GM12878 (cell line): ENCODE measurements around the gene DMPK. TPM values are rescaled to one million over a fixed set of nuclear protein-coding genes. Genes with fewer than 3 reads are reported as not detected.
A peak's percentile ranks its signal among the peaks of the same experiment; 100 is the strongest.

Source experiments
- ATAC-seq: fragments of 200-7000 bp; cut with Tn5 transposase; 3 replicates; pipeline ENCODE4 v1.9.1; 2020; ENCODE audit warnings: mild to moderate bottlenecking, moderate library complexity
- BruUV-seq: library from RNA; stranded (reverse); fragments of 400-500 nt; replicated peaks from 2 replicates; lab custom pipeline; 2021; lab: Mats Ljungman, UMichigan
- CTCF ChIA-PET: fragments of 300-600 bp; sonication (Branson Sonifier 250); formaldehyde crosslinking; extraction: SDS; loops from one replicate; lab custom pipeline; 2021; ENCODE audit warnings: inconsistent platforms; lab: Yijun Ruan, JAX
- POLR2A ChIA-PET: fragments of 350-600 bp; formaldehyde crosslinking; extraction: SDS; loops from one replicate; lab custom pipeline; 2021; ENCODE audit warnings: inconsistent platforms; lab: Charles Lee
- RAD21 ChIA-PET: fragments of 300-600 bp; sonication (Branson Sonifier 250); formaldehyde crosslinking; loops from one replicate; lab custom pipeline; 2023; ENCODE audit warnings: antibody characterized with exemption; ENCODE audit not compliant: unreplicated experiment; lab: Charles Lee
- SMC1A ChIA-PET: fragments of 300-600 bp; sonication (Branson Sonifier 250); formaldehyde crosslinking; loops from one replicate; lab custom pipeline; 2023; ENCODE audit not compliant: unreplicated experiment, uncharacterized antibody; lab: Charles Lee
- DNase-seq: peaks from one replicate; pipeline ENCODE4 v3.0.0-alpha.2; 2011; ENCODE audit warnings: low read depth, low spot score
- FAIRE-seq: peaks from 3 replicates; lab custom pipeline; 2011; peaks lifted over from hg19 to GRCh38; lab: Jason Lieb, UNC
- H2AFZ ChIP-seq: 2 replicates; pipeline ENCODE4 v1.6.0; 2011; ENCODE audit warnings: low read depth, low read length, control low read depth; ENCODE audit not compliant: control insufficient read depth
- H3K27ac ChIP-seq: 2 replicates; pipeline ENCODE4 v1.5.1; 2011; ENCODE audit warnings: control low read depth; ENCODE audit not compliant: control insufficient read depth, insufficient read depth
- H3K27me3 ChIP-seq, 2 experiments: replicated peaks in 1 of 2; 2 replicates each; pipeline versions ENCODE4 v1.6.0 to v1.6.1; 2011; ENCODE audit warnings: low read length in 1 of 2; ENCODE audit not compliant: control insufficient read depth in 2 of 2, insufficient read depth in 2 of 2
- H3K36me3 ChIP-seq, 2 experiments: 2 replicates each; pipeline ENCODE4 v1.5.1; 2011; ENCODE audit warnings: low read length in 1 of 2; ENCODE audit not compliant: control insufficient read depth in 2 of 2, insufficient read depth in 2 of 2
- H3K4me1 ChIP-seq: 2 replicates; pipeline ENCODE4 v1.6.1; 2011; ENCODE audit warnings: mild to moderate bottlenecking, low read length, moderate library complexity, mixed read lengths; ENCODE audit not compliant: control insufficient read depth, insufficient read depth
- H3K4me2 ChIP-seq: 2 replicates; pipeline ENCODE4 v1.6.0; 2011; ENCODE audit warnings: control low read depth; ENCODE audit not compliant: control insufficient read depth, insufficient read depth
- H3K4me3 ChIP-seq: fragments of 200-600 bp; sonication (generic); 2 replicates; pipeline ENCODE4 v1.5.1; 2016
- H3K79me2 ChIP-seq: 2 replicates; pipeline ENCODE4 v1.6.0; 2011; ENCODE audit warnings: low read length; ENCODE audit not compliant: control insufficient read depth, insufficient read depth
- H3K9ac ChIP-seq: 2 replicates; pipeline ENCODE4 v1.8.0; 2011; ENCODE audit warnings: low read length, control low read depth, mixed read lengths; ENCODE audit not compliant: control insufficient read depth, insufficient read depth
- H3K9me3 ChIP-seq: replicated peaks from 3 replicates; pipeline ENCODE4 v1.5.1; 2011; ENCODE audit warnings: mild to moderate bottlenecking, low read length; ENCODE audit not compliant: control insufficient read depth, insufficient read depth
- H4K20me1 ChIP-seq: 2 replicates; pipeline ENCODE4 v1.6.0; 2011; ENCODE audit not compliant: control insufficient read depth, insufficient read depth
- BHLHE40 ChIP-seq, 2 experiments: fragments of 450-650 bp in 1 of 2; IDR thresholded peaks; 2 replicates each; pipeline ENCODE4 v1.6.1; 2011 to 2017; ENCODE audit warnings: low read depth in 2 of 2, borderline replicate concordance in 1 of 2, improper control_type of control experiment in 1 of 2, low read length in 1 of 2, mild to moderate bottlenecking in 1 of 2
- MTA3 ChIP-seq: IDR thresholded peaks from 2 replicates; pipeline ENCODE4 v1.6.1; 2012; ENCODE audit warnings: low read length, inconsistent platforms, borderline replicate concordance
- POLR2A ChIP-seq: IDR thresholded peaks from 2 replicates; pipeline ENCODE4 v1.6.1; 2011; ENCODE audit warnings: low read depth, mild to moderate bottlenecking, low read length
- SUPT20H ChIP-seq: IDR thresholded peaks from 2 replicates; pipeline ENCODE4 v1.6.1; 2011; ENCODE audit warnings: low read depth, mild to moderate bottlenecking, low read length, moderate library complexity, borderline replicate concordance; ENCODE audit not compliant: control insufficient read depth
- SUZ12 ChIP-seq: fragments of 200-600 bp; sonication (generic); IDR thresholded peaks from one replicate; pipeline ENCODE4 v1.6.1; 2018; ENCODE audit warnings: antibody characterized with exemption, mild to moderate bottlenecking; ENCODE audit not compliant: unreplicated experiment
- TCF7 ChIP-seq: IDR thresholded peaks from 2 replicates; pipeline ENCODE4 v1.6.1; 2014; ENCODE audit warnings: antibody characterized with exemption, borderline replicate concordance
- ZBED1 ChIP-seq: IDR thresholded peaks from 2 replicates; pipeline ENCODE4 v1.6.1; 2016; ENCODE audit warnings: borderline replicate concordance
- ZNF24 ChIP-seq: fragments of 450-650 bp; IDR thresholded peaks from 2 replicates; pipeline ENCODE4 v1.6.1; 2017; ENCODE audit warnings: antibody characterized with exemption, mild to moderate bottlenecking
- WGBS: methylation state at CpG from one replicate; pipeline ENCODE4 v1.1.6; 2016; ENCODE audit warnings: low lambda C conversion rate; ENCODE audit not compliant: insufficient replicate concordance, insufficient coverage; ENCODE audit errors: missing lambda C conversion rate; 5-methylcytosine and 5-hydroxymethylcytosine counted together
- in situ Hi-C: fragments of 300-500 bp; cut with MboI; formaldehyde crosslinking; loops from 9 replicates; pipeline ENCODE4 v1.14.3; 2018; ENCODE audit warnings: mixed read lengths
- intact Hi-C: fragments of 100-400 bp; cut with micrococcal nuclease; formaldehyde crosslinking; loops from one replicate; pipeline ENCODE4 v1.14.2; 2022; ENCODE audit not compliant: unreplicated experiment
- polyA plus RNA-seq, 11 experiments: library from polyadenylated mRNA; depleted of rRNA in 4 of 11; unstranded in 6 of 11; stranded (reverse) in 5 of 11; fragments of >200 nt; fragmentation: Nextera tagmentation in 4 of 11; fragmentation: Illumina TruSeq in 1 of 11; extraction: Ambion mirVana in 4 of 11; extraction: Trizol in 1 of 11; gene quantifications; 1 replicate in 1 of 11; 2 replicates in 10 of 11; pipeline versions ENCODE4 v1.2.1 to v1.2.3, GENCODE V29; 2011 to 2016; ENCODE audit warnings: inconsistent platforms in 2 of 11, missing spikeins in 2 of 11, low read depth in 1 of 11
- total RNA-seq, 4 experiments: library from RNA; depleted of rRNA in 3 of 4; stranded (reverse); fragments of >200 nt in 3 of 4; fragmentation: Illumina TruSeq in 1 of 4; extraction: Trizol in 1 of 4; gene quantifications; 2 replicates each; pipeline versions ENCODE4 v1.2.1 to v1.2.3, GENCODE V29; 2013 to 2021
- TF ChIP-seq, protein P1 (sequence below): fragments of 450-650 bp; IDR thresholded peaks from 2 replicates; pipeline ENCODE4 v1.6.1; 2016; ENCODE audit warnings: mild to moderate bottlenecking
- TF ChIP-seq, protein P2 (sequence below): fragments of 450-650 bp; IDR thresholded peaks from 2 replicates; pipeline ENCODE4 v1.6.1; 2017; ENCODE audit warnings: mild to moderate bottlenecking
- TF ChIP-seq, protein P3 (sequence below): fragments of 450-650 bp; IDR thresholded peaks from 2 replicates; pipeline ENCODE4 v1.6.1; 2014; ENCODE audit warnings: mild to moderate bottlenecking
- TF ChIP-seq, protein P4 (sequence below): IDR thresholded peaks from 2 replicates; pipeline ENCODE4 v1.6.1; 2012; ENCODE audit warnings: low read depth, low read length, improper control_type of control experiment

DMPK gene
- total and polyA plus RNA-seq, 10 of the 15 experiments (the other 5 are each of a cell fraction or from before 2014, with no cell fraction given): 0.60 to 33.6 (median 5.2) TPM

DNA sequence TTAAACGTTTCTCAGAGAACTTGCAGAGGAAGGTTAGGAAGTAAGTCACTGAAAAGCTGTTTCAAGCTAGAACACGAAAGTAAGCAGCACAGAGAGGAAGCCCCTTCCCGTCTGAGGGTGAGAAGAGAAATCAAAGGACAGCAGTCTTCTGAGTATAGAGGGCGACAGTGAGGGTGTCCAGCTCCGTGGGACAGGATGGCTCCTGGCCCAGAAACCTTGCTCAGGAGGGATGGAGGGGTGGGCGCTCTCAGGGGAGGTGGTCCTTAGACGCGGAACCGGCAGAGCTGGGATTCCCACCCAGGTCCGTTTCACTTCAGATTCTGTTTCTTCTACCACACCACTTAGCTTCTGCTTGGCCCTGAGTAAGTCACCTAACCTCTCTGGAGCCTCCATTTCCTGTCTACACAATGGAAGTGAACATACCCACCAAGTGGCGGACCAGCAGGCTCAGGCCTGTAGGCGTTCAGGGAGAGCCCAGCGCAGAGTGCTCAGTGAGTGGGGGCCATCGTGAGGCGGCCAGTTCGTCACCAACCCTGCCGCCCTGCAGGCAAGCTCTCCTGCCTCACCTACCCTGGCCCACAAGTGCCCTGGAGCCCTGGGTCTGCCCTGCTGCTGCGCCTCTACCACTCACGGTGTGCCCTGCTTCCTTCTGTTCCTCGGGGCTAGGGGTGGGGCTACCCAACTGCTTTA lies 38.3 kb upstream of the DMPK start:
- Histone ChIP-seq H3K4me2 (no peak overlapping the region), H2AFZ (no peak overlapping the region), H3K79me2 (no peaks in the 10 kb centered on the region), H4K20me1 (no peaks in the 10 kb centered on the region), H3K4me3 (no peak overlapping the region), H3K27me3 (no peaks in the 10 kb centered on the region), H3K9me3 (no peaks in the 10 kb centered on the region), H3K9ac (no peak overlapping the region), H3K4me1 (no peaks in the 10 kb centered on the region), H3K36me3 (peaks cover 14 to 27% of the 10 kb centered on the region in 2 experiments), H3K27ac (no peak overlapping the region)
- ChIA-PET SMC1A (no interaction called here), RAD21 (no interaction called here), POLR2A (no interaction called here), CTCF (no interaction called here)
- DNase-seq (no peak), FAIRE-seq (no peak), ATAC-seq (no peak)
- TF ChIP-seq POLR2A (peak; percentile 42; the same call in 1 of the 2 replicates), BHLHE40 (IDR thresholded peaks at IDR 0.05; ENCODE audit: borderline replicate concordance in 1 of 2, low read depth in 2 of 2, low read length in 1 of 2) (no peak)
- intact Hi-C loops (no loop called here), in situ Hi-C loops (no loop called here)
- TSS peak; percentile 32 for BruUV-seq
- WGBS: 68% methylated on average over 18 of the region's 20 CpGs

DNA sequence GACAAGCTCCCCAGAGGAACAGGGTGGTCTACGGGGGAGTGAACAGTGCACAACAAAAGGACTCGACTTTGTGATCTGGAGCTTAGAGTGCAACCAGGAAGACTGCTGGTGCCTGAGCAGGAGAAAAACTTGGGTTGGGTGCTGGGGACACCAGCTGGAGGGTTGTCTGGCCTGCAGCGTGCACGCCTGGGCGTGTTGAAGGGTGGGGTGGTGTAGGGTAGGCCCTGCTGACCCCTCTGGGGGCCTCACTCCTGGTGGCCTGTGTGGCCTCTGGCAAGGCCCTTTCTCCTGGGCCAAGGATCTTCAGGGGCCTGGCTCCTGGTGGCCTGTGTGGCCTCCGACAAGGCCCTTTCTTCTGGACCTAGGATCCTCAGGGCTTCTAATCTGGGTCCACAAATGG lies 37.5 kb upstream of the DMPK start:
- no peak for ATAC-seq
- DNase-seq: no peak
- WGBS: 80% methylated on average over 6 of the region's 6 CpGs
- H3K27me3 ChIP-seq: no peaks in the 10 kb centered on the region
- H2AFZ ChIP-seq: no peak overlapping the region
- in situ Hi-C loops (no loop called here), intact Hi-C loops (loop anchor here (5.0 to 10.0 kb wide), 2 partner anchors 83 to 175 kb away; partner anchors contain the start of genes CCDC61 and MYPOP)
- no peak overlapping the region for H3K4me3 ChIP-seq
- POLR2A ChIA-PET: no interaction called here
- CTCF ChIA-PET: interaction anchor here (1.0 kb wide), 1 partner anchor 8 kb away, joined by 3 read pairs; no protein-coding TSS in a partner anchor
- BruUV-seq: no TSS peak
- RAD21 ChIA-PET: no interaction called here
- H3K4me2 ChIP-seq: no peak overlapping the region
- no peak overlapping the region for H3K9ac ChIP-seq
- H4K20me1 ChIP-seq: no peaks in the 10 kb centered on the region
- SMC1A ChIA-PET: no interaction called here
- H3K27ac ChIP-seq: no peak overlapping the region
- peaks cover 9 to 20% of the 10 kb centered on the region in 2 experiments for H3K36me3 ChIP-seq
- FAIRE-seq: no peak
- no peaks in the 10 kb centered on the region for H3K79me2 ChIP-seq
- H3K4me1 ChIP-seq: no peaks in the 10 kb centered on the region
- H3K9me3 ChIP-seq: no peaks in the 10 kb centered on the region
- TF ChIP-seq, protein P1, sequence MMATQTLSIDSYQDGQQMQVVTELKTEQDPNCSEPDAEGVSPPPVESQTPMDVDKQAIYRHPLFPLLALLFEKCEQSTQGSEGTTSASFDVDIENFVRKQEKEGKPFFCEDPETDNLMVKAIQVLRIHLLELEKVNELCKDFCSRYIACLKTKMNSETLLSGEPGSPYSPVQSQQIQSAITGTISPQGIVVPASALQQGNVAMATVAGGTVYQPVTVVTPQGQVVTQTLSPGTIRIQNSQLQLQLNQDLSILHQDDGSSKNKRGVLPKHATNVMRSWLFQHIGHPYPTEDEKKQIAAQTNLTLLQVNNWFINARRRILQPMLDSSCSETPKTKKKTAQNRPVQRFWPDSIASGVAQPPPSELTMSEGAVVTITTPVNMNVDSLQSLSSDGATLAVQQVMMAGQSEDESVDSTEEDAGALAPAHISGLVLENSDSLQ: no peak
- TF ChIP-seq ZNF24: no peak
- no peak for TF ChIP-seq SUPT20H
- no peak for TF ChIP-seq SUZ12
- no peak for TF ChIP-seq ZBED1
- TF ChIP-seq, protein P2, sequence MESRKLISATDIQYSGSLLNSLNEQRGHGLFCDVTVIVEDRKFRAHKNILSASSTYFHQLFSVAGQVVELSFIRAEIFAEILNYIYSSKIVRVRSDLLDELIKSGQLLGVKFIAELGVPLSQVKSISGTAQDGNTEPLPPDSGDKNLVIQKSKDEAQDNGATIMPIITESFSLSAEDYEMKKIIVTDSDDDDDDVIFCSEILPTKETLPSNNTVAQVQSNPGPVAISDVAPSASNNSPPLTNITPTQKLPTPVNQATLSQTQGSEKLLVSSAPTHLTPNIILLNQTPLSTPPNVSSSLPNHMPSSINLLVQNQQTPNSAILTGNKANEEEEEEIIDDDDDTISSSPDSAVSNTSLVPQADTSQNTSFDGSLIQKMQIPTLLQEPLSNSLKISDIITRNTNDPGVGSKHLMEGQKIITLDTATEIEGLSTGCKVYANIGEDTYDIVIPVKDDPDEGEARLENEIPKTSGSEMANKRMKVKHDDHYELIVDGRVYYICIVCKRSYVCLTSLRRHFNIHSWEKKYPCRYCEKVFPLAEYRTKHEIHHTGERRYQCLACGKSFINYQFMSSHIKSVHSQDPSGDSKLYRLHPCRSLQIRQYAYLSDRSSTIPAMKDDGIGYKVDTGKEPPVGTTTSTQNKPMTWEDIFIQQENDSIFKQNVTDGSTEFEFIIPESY: no peak
- TF ChIP-seq MTA3: no peak
- no peak for TF ChIP-seq TCF7
- TF ChIP-seq, protein P3, sequence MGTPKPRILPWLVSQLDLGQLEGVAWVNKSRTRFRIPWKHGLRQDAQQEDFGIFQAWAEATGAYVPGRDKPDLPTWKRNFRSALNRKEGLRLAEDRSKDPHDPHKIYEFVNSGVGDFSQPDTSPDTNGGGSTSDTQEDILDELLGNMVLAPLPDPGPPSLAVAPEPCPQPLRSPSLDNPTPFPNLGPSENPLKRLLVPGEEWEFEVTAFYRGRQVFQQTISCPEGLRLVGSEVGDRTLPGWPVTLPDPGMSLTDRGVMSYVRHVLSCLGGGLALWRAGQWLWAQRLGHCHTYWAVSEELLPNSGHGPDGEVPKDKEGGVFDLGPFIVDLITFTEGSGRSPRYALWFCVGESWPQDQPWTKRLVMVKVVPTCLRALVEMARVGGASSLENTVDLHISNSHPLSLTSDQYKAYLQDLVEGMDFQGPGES: no peak
- TF ChIP-seq, protein P4, sequence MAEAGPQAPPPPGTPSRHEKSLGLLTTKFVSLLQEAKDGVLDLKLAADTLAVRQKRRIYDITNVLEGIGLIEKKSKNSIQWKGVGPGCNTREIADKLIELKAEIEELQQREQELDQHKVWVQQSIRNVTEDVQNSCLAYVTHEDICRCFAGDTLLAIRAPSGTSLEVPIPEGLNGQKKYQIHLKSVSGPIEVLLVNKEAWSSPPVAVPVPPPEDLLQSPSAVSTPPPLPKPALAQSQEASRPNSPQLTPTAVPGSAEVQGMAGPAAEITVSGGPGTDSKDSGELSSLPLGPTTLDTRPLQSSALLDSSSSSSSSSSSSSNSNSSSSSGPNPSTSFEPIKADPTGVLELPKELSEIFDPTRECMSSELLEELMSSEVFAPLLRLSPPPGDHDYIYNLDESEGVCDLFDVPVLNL: no peak
